MCF 10A (cell line): ENCODE measurements around the gene STAB1. TPM values are rescaled to one million over a fixed set of nuclear protein-coding genes. Genes with fewer than 3 reads are reported as not detected.

ENCODE experiments used
- BruUV-seq: library from RNA; stranded (reverse); fragments of 400-500 nt; replicated peaks from 2 replicates; lab custom pipeline; 2021; lab: Mats Ljungman, UMichigan
- CTCF ChIA-PET: fragments of 300-600 bp; sonication (Branson Sonifier 250); formaldehyde crosslinking; extraction: SDS; loops from one replicate; lab custom pipeline; 2021; ENCODE audit warnings: antibody characterized with exemption, inconsistent platforms; lab: Yijun Ruan, JAX
- POLR2A ChIA-PET: fragments of 300-600, 350-650 bp; sonication (Branson Sonifier 250); formaldehyde crosslinking; extraction: SDS; loops from one replicate; lab custom pipeline; 2020; ENCODE audit warnings: antibody characterized with exemption, inconsistent platforms; lab: Yijun Ruan, JAX
- DNase-seq: peaks from one replicate; pipeline ENCODE4 v3.0.0-alpha.2; 2018; ENCODE audit not compliant: unreplicated experiment
- H3K27ac Mint-ChIP-seq: one replicate; pipeline ENCODE4 v1.8.0; 2022; ENCODE audit warnings: mild to moderate bottlenecking, low read depth, mixed read lengths; ENCODE audit not compliant: unreplicated experiment
- H3K27me3 Mint-ChIP-seq: one replicate; pipeline ENCODE4 v1.8.0; 2022; ENCODE audit warnings: mixed read lengths; ENCODE audit not compliant: insufficient read depth, unreplicated experiment
- H3K36me3 Mint-ChIP-seq: one replicate; pipeline ENCODE4 v1.8.0; 2022; ENCODE audit warnings: mild to moderate bottlenecking, moderate library complexity, mixed read lengths; ENCODE audit not compliant: insufficient read depth, unreplicated experiment
- H3K4me1 Mint-ChIP-seq: one replicate; pipeline ENCODE4 v1.8.0; 2022; ENCODE audit warnings: mixed read lengths; ENCODE audit not compliant: insufficient read depth, unreplicated experiment
- H3K4me3 Mint-ChIP-seq: one replicate; pipeline ENCODE4 v1.8.0; 2022; ENCODE audit warnings: mild to moderate bottlenecking, moderate library complexity, mixed read lengths; ENCODE audit not compliant: unreplicated experiment
- H3K9me3 Mint-ChIP-seq: one replicate; pipeline ENCODE4 v1.8.0; 2022; ENCODE audit warnings: mixed read lengths; ENCODE audit not compliant: unreplicated experiment
- intact Hi-C: fragments of 100-400 bp; cut with micrococcal nuclease; formaldehyde crosslinking; loops from 2 replicates; pipeline ENCODE4 v1.14.1; 2022
- total RNA-seq: library from RNA; stranded (reverse); gene quantifications from 2 replicates; pipeline ENCODE4 v1.2.3, GENCODE V29; 2022
- TF ChIP-seq, protein P1 (sequence below): fragments of 200-600 bp; IDR thresholded peaks from one replicate; pipeline ENCODE4 v1.8.0; 2022; ENCODE audit warnings: antibody characterized with exemption, mild to moderate bottlenecking; ENCODE audit not compliant: unreplicated experiment

Gene STAB1
- total RNA-seq, 1 experiment from 2014 or later, result not detected

DNA sequence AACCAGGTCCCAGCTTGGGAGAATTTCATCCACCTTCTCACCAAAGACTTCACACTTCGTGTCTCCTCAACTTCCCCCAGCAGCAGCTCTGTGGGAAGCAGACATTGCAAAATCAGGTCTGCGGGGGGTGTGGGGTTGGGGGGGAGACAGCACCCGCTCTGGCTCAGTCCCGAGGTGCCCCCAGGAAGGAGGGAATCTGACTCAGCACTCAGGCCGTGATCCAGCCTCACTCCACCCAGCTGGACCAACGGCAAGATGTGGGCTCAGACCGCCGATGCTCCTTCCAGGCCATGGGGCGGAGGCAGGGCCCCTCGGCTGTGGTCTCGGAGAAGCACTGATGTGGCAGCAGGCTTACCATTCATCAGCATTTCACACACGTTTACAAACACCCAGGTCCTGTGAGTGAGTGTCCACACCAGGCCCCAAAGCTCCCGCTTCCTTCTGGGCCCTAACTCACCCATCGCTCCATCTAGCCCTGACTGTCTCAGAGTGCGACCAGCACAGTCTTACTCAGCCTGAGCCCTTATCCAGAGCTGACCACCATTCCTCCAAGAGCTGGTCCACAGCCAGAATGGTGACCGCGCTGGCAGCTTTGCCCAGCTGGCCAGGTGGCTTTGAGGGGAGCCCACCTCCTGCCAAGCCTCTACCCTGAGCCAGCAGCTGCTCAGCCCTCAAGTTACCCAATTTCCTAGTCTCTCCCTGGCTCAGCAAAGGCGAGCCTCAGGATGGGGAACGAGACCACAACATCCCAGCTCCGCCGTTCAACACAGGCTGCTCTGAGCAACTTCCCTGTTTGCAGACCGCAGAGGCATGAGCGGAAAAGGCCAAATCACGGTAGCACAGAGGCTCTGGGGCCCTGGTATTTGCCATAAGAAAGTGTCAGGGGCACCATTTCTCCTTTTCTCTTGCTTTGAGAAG is 3.3 kb downstream of the STAB1 start:
- no peaks in the 10 kb centered on the region for H3K9me3 Mint-ChIP-seq
- no peak for DNase-seq
- no TSS peak for BruUV-seq
- ChIA-PET CTCF (interaction anchor here (0.6 to 1.0 kb wide), 2 partner anchors 65 to 70 kb away, joined by 3 to 4 read pairs; no protein-coding TSS in a partner anchor), POLR2A (interaction anchor here (0.7 to 1.2 kb wide), 2 partner anchors 43 to 170 kb away, joined by 3 read pairs; no protein-coding TSS in a partner anchor)
- TF ChIP-seq, protein P1, sequence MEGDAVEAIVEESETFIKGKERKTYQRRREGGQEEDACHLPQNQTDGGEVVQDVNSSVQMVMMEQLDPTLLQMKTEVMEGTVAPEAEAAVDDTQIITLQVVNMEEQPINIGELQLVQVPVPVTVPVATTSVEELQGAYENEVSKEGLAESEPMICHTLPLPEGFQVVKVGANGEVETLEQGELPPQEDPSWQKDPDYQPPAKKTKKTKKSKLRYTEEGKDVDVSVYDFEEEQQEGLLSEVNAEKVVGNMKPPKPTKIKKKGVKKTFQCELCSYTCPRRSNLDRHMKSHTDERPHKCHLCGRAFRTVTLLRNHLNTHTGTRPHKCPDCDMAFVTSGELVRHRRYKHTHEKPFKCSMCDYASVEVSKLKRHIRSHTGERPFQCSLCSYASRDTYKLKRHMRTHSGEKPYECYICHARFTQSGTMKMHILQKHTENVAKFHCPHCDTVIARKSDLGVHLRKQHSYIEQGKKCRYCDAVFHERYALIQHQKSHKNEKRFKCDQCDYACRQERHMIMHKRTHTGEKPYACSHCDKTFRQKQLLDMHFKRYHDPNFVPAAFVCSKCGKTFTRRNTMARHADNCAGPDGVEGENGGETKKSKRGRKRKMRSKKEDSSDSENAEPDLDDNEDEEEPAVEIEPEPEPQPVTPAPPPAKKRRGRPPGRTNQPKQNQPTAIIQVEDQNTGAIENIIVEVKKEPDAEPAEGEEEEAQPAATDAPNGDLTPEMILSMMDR, result no peak
- no peak overlapping the region for H3K27ac Mint-ChIP-seq
- H3K4me3 Mint-ChIP-seq, result no peak overlapping the region
- no peaks in the 10 kb centered on the region for H3K27me3 Mint-ChIP-seq
- H3K4me1 Mint-ChIP-seq, result no peaks in the 10 kb centered on the region
- H3K36me3 Mint-ChIP-seq, result no peaks in the 10 kb centered on the region
- intact Hi-C loops, result no loop called here

DNA sequence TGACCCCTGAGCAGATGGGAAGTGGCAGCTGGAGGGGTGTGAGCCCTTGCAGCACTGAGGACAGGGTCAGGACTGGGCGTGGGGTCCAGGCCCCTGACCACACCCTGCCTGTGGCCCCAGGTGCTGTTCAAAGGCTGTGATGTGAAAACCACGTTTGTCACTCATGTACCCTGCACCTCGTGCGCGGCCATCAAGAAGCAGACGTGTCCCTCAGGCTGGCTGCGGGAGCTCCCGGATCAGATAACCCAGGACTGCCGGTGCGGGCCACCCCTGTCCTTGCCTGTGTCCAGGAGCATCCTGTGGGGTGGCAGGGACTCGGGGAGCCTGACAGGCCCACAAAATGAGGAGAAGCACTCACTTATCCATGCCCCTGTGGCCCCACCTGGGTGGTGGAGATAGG is 5.9 kb downstream of the STAB1 start:
- CTCF ChIA-PET, result no interaction called here
- intact Hi-C loops, result no loop called here
- TF ChIP-seq, protein P1, result no peak

DNA sequence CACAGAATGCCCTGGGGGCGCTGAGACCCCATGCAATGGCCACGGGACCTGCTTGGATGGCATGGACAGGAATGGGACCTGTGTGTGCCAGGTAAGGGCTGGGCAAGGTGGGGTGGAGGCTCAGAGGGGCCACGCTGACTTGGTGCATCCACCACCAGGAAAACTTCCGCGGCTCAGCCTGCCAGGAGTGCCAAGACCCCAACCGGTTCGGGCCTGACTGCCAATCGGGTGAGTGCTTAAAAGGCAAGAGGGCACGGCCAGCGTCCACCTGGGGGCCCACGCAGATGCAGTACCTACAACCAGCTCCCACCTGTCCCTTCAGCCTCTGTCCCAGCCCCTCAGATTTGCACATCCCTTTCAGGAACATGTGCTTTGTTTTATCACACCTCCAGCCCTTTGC is 6.9 kb downstream of the STAB1 start:
- H3K4me3 Mint-ChIP-seq, result no peak overlapping the region
- intact Hi-C loops, result no loop called here
- BruUV-seq, result no TSS peak
- DNase-seq, result no peak
- CTCF ChIA-PET, result interaction anchor here (0.9 kb wide), 1 partner anchor 54 kb away, joined by 4 read pairs; no protein-coding TSS in a partner anchor
- H3K27me3 Mint-ChIP-seq, result no peaks in the 10 kb centered on the region
- H3K36me3 Mint-ChIP-seq, result no peaks in the 10 kb centered on the region
- no peak overlapping the region for H3K27ac Mint-ChIP-seq
- peaks cover under 1% of the 10 kb centered on the region for H3K4me1 Mint-ChIP-seq
- no peaks in the 10 kb centered on the region for H3K9me3 Mint-ChIP-seq
- TF ChIP-seq, protein P1, result no peak
- POLR2A ChIA-PET, result no interaction called here

More for the DNA sequence above, 5.9 kb downstream of the STAB1 start:
- Mint-ChIP-seq H3K4me1 (no peaks in the 10 kb centered on the region), H3K9me3 (no peaks in the 10 kb centered on the region), H3K27me3 (no peaks in the 10 kb centered on the region), H3K4me3 (no peak overlapping the region), H3K27ac (no peak overlapping the region), H3K36me3 (no peaks in the 10 kb centered on the region)
- no peak for DNase-seq
- POLR2A ChIA-PET, result no interaction called here
- BruUV-seq, result no TSS peak

DNA sequence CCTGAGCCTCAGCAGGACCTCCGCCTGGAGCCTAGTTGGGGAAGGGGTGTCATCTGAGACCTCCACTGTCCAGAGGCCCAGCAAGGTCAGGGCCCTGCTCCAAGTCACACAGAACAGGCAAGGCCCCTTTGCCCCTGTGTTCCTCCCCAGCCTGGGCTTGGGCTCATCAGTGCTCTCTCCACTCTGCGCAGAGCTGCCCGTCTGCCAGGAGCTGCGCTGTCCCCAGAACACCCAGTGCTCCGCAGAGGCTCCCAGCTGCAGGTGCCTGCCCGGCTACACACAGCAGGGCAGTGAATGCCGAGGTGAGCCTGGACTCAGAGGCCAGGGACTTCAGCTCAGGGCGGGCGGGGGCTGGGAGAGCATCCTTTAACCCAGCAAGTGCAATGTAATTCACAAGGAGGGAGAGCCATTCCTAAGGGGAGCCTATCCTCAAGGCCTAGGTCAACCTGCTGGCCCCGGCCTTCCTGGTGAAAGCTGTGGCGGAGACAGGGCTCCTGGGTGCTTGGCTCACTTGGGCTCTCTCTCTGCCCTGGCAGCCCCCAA is 7.7 kb downstream of the STAB1 start:
- H3K4me3 Mint-ChIP-seq, result no peak overlapping the region
- TF ChIP-seq, protein P1, result no peak
- intact Hi-C loops, result no loop called here
- no peak overlapping the region for H3K27ac Mint-ChIP-seq
- POLR2A ChIA-PET, result no interaction called here
- CTCF ChIA-PET, result no interaction called here
- BruUV-seq, result no TSS peak
- DNase-seq, result no peak
- no peaks in the 10 kb centered on the region for H3K36me3 Mint-ChIP-seq
- H3K27me3 Mint-ChIP-seq, result no peaks in the 10 kb centered on the region
- H3K4me1 Mint-ChIP-seq, result peaks cover 7% of the 10 kb centered on the region
- H3K9me3 Mint-ChIP-seq, result no peaks in the 10 kb centered on the region
